IMR-90 (cell line): ENCODE results near the gene IL17REL. TPM values are rescaled to one million over a fixed set of nuclear protein-coding genes. Genes with fewer than 3 reads are reported as not detected.

ENCODE experiments used
- ATAC-seq: fragments of 200-7000 bp; cut with Tn5 transposase; 2 replicates; pipeline ENCODE4 v1.9.1; 2020; ENCODE audit warnings: low read depth, mild to moderate bottlenecking, moderate library complexity
- BruUV-seq: library from RNA; stranded (reverse); fragments of 400-500 nt; replicated peaks from 2 replicates; lab custom pipeline; 2021; lab: Mats Ljungman, UMichigan
- CTCF ChIA-PET: fragments of 300-600 bp; formaldehyde crosslinking; extraction: SDS; loops from one replicate; lab custom pipeline; 2021; ENCODE audit warnings: antibody characterized with exemption; lab: Yijun Ruan, JAX
- POLR2A ChIA-PET: fragments of 300-600 bp; sonication (Branson Sonifier 250); formaldehyde crosslinking; loops from one replicate; lab custom pipeline; 2022; ENCODE audit warnings: antibody characterized with exemption; ENCODE audit not compliant: unreplicated experiment; lab: Charles Lee
- DNase-seq: peaks from one replicate; pipeline ENCODE4 v3.0.0; 2013
- H2AFZ ChIP-seq: replicated peaks from 2 replicates; pipeline ENCODE3; 2013; ENCODE audit warnings: low read length, mild to moderate bottlenecking; ENCODE audit not compliant: poor library complexity
- H2AK5ac ChIP-seq: 2 replicates; pipeline ENCODE4 v1.6.1; 2013; ENCODE audit warnings: low read depth, low read length, inconsistent platforms
- H2AK9ac ChIP-seq: replicated peaks from 2 replicates; pipeline ENCODE3; 2013; ENCODE audit warnings: mild to moderate bottlenecking, low read depth, low read length, moderate library complexity; ENCODE audit not compliant: poor library complexity
- H2BK120ac ChIP-seq: 2 replicates; pipeline ENCODE4 v1.6.1; 2013; ENCODE audit warnings: low read depth, low read length, inconsistent platforms
- H2BK15ac ChIP-seq: 3 replicates; pipeline ENCODE4 v1.6.1; 2013; ENCODE audit warnings: low read depth, low read length, inconsistent platforms
- H2BK20ac ChIP-seq: 2 replicates; pipeline ENCODE4 v1.6.1; 2013; ENCODE audit warnings: low read depth, mild to moderate bottlenecking, inconsistent platforms, low read length, moderate library complexity
- H2BK5ac ChIP-seq: 2 replicates; pipeline ENCODE4 v1.6.1; 2013; ENCODE audit warnings: mild to moderate bottlenecking, low read depth, low read length, inconsistent platforms; ENCODE audit not compliant: poor library complexity, severe bottlenecking
- H3K14ac ChIP-seq: replicated peaks from 2 replicates; pipeline ENCODE4 v1.6.1; 2013; ENCODE audit warnings: low read depth, low read length, inconsistent platforms
- H3K18ac ChIP-seq: 2 replicates; pipeline ENCODE4 v1.6.1; 2013; ENCODE audit warnings: low read depth, low read length, control low read depth
- H3K23ac ChIP-seq: 2 replicates; pipeline ENCODE4 v1.6.1; 2013; ENCODE audit warnings: low read depth, low read length, inconsistent platforms
- H3K27ac ChIP-seq: 2 replicates; pipeline ENCODE4 v1.5.1; 2013; ENCODE audit warnings: mild to moderate bottlenecking, control low read depth, low read length; ENCODE audit not compliant: insufficient read depth
- H3K27me3 ChIP-seq: 2 replicates; pipeline ENCODE4 v1.6.1; 2013; ENCODE audit warnings: low read length; ENCODE audit not compliant: control insufficient read depth, insufficient read depth
- H3K36me3 ChIP-seq: 2 replicates; pipeline ENCODE4 v1.6.1; 2013; ENCODE audit warnings: low read length, mixed read lengths; ENCODE audit not compliant: control insufficient read depth, insufficient read depth
- H3K4ac ChIP-seq: 2 replicates; pipeline ENCODE4 v1.6.1; 2013; ENCODE audit warnings: low read depth, low read length, inconsistent platforms
- H3K4me1 ChIP-seq: 2 replicates; pipeline ENCODE4 v1.6.1; 2013; ENCODE audit warnings: low read length, mixed read lengths; ENCODE audit not compliant: control insufficient read depth, insufficient read depth
- H3K4me2 ChIP-seq: 2 replicates; pipeline ENCODE4 v1.6.1; 2013; ENCODE audit warnings: low read depth, mild to moderate bottlenecking, control low read depth, low read length, moderate library complexity
- H3K4me3 ChIP-seq: 2 replicates; pipeline ENCODE4 v1.5.1; 2013; ENCODE audit warnings: low read depth, mild to moderate bottlenecking, control low read depth, low read length, moderate library complexity; ENCODE audit not compliant: insufficient read depth
- H3K56ac ChIP-seq: 2 replicates; pipeline ENCODE4 v1.6.1; 2013; ENCODE audit warnings: low read length, inconsistent platforms; ENCODE audit not compliant: insufficient read depth; ENCODE audit errors: extremely low read depth
- H3K79me1 ChIP-seq, 2 experiments: 2 replicates each; pipeline ENCODE4 v1.6.1; 2013; ENCODE audit warnings: low read length in 2 of 2, inconsistent platforms in 1 of 2, low read depth in 1 of 2
- H3K9ac ChIP-seq: 2 replicates; pipeline ENCODE4 v1.6.1; 2013; ENCODE audit warnings: low read depth, low read length, control low read depth
- H3K9me1 ChIP-seq: 2 replicates; pipeline ENCODE4 v1.6.1; 2013; ENCODE audit warnings: low read length, inconsistent platforms; ENCODE audit not compliant: insufficient read depth
- H3K9me3 ChIP-seq: 2 replicates; pipeline ENCODE4 v1.6.1; 2013; ENCODE audit warnings: low read length; ENCODE audit not compliant: control insufficient read depth, insufficient read depth
- H4K20me1 ChIP-seq: 2 replicates; pipeline ENCODE4 v1.6.1; 2013; ENCODE audit warnings: low read length, inconsistent platforms; ENCODE audit not compliant: insufficient read depth
- H4K5ac ChIP-seq: 2 replicates; pipeline ENCODE4 v1.6.1; 2013; ENCODE audit warnings: mild to moderate bottlenecking, low read depth, low read length, control low read depth
- H4K8ac ChIP-seq, 2 experiments: 2 replicates each; pipeline ENCODE4 v1.6.1; 2013; ENCODE audit warnings: low read depth in 2 of 2, low read length in 2 of 2, control low read depth in 1 of 2, inconsistent platforms in 1 of 2
- H4K91ac ChIP-seq: 2 replicates; pipeline ENCODE4 v1.6.1; 2013; ENCODE audit warnings: low read depth, low read length, inconsistent platforms; ENCODE audit not compliant: insufficient read depth
- CEBPB ChIP-seq: IDR thresholded peaks from 2 replicates; pipeline ENCODE4 v1.6.1; 2012; ENCODE audit warnings: low read depth, low read length, improper control_type of control experiment
- CHD1 ChIP-seq: IDR thresholded peaks from 2 replicates; pipeline ENCODE4 v1.6.1; 2012; ENCODE audit warnings: low read depth, low read length, improper control_type of control experiment
- CTCF ChIP-seq: conservative IDR thresholded peaks from 2 replicates; pipeline ENCODE4 v1.5.1; 2012; ENCODE audit warnings: mild to moderate bottlenecking, low read depth, low read length, improper control_type of control experiment
- MAZ ChIP-seq: IDR thresholded peaks from 2 replicates; pipeline ENCODE4 v1.6.1; 2012; ENCODE audit warnings: low read depth, mild to moderate bottlenecking, low read length, improper control_type of control experiment, moderate library complexity, borderline replicate concordance
- MXI1 ChIP-seq: IDR thresholded peaks from 2 replicates; pipeline ENCODE4 v1.6.1; 2012; ENCODE audit warnings: low read depth, mild to moderate bottlenecking, low read length, moderate library complexity, borderline replicate concordance
- NFE2L2 ChIP-seq: fragments of 150-350 bp; IDR thresholded peaks from 2 replicates; pipeline ENCODE4 v1.6.1; 2016; ENCODE audit warnings: low read depth, mild to moderate bottlenecking, low read length
- POLR2A ChIP-seq: IDR thresholded peaks from 2 replicates; pipeline ENCODE4 v1.6.1; 2012; ENCODE audit warnings: mild to moderate bottlenecking, low read depth, low read length
- RAD21 ChIP-seq: IDR thresholded peaks from 2 replicates; pipeline ENCODE4 v1.6.1; 2012; ENCODE audit warnings: low read length, improper control_type of control experiment
- RCOR1 ChIP-seq: IDR thresholded peaks from 2 replicates; pipeline ENCODE4 v1.6.1; 2012; ENCODE audit warnings: mild to moderate bottlenecking, low read length, improper control_type of control experiment; ENCODE audit not compliant: insufficient replicate concordance
- RFX5 ChIP-seq: IDR thresholded peaks from 2 replicates; pipeline ENCODE4 v1.8.0; 2012; ENCODE audit warnings: low read depth, mild to moderate bottlenecking, low read length, moderate library complexity
- USF2 ChIP-seq: fragments of 150-350 bp; IDR thresholded peaks from 2 replicates; pipeline ENCODE4 v1.6.1; 2017; ENCODE audit warnings: mild to moderate bottlenecking, antibody characterized with exemption, low read length, low read depth
- WGBS, 2 experiments: methylation state at CpG; one replicate each; pipeline versions ENCODE4 v1.1.5 to v1.1.7; 2013; ENCODE audit warnings: missing lambda C conversion rate in 2 of 2; ENCODE audit not compliant: insufficient read length in 1 of 2; ENCODE audit errors: extremely low coverage in 2 of 2; 5-methylcytosine and 5-hydroxymethylcytosine counted together
- dilution Hi-C: fragments of 300-500 bp; cut with HindIII; formaldehyde crosslinking; loops from one replicate; pipeline ENCODE4 v1.14.3; 2018; ENCODE audit warnings: low sequenced_read_pairs; ENCODE audit not compliant: unreplicated experiment
- in situ Hi-C: fragments of 300-500 bp; cut with MboI; formaldehyde crosslinking; loops from 3 replicates; pipeline ENCODE4 v1.14.3; 2019; ENCODE audit warnings: low sequenced_read_pairs, inconsistent platforms, mixed read lengths
- intact Hi-C: fragments of 100-400 bp; cut with micrococcal nuclease; formaldehyde crosslinking; loops from 2 replicates; pipeline ENCODE4 v1.10.0; 2022
- polyA plus RNA-seq, 3 experiments: library from polyadenylated mRNA; depleted of rRNA; stranded (reverse); fragments of >200 nt; gene quantifications; 2 replicates each; pipeline ENCODE4 v1.2.3, GENCODE V29; 2012; ENCODE audit warnings: low replicate concordance in 1 of 3
- total RNA-seq: library from RNA; depleted of rRNA; stranded (reverse); fragments of >200 nt; gene quantifications from 2 replicates; pipeline ENCODE4 v1.2.3, GENCODE V29; 2012

IL17REL gene
- total and polyA plus RNA-seq, 2 of the 4 experiments (the other 2 are of a cell fraction): not detected

- Histone ChIP-seq H2BK15ac (no peak overlapping the region), H4K20me1 (no peaks in the 10 kb centered on the region), H3K4me1 (peaks cover 6% of the 10 kb centered on the region; the same call in 1 of the 2 replicates), H3K36me3 (no peaks in the 10 kb centered on the region), H3K27me3 (peaks cover 60% of the 10 kb centered on the region), H3K14ac (no peak overlapping the region), H3K4ac (no peak overlapping the region), H4K5ac (no peak overlapping the region), H2BK120ac (no peak overlapping the region), H2AK9ac (no peak overlapping the region), H3K18ac (no peak overlapping the region), H3K4me2 (no peak overlapping the region), H3K27ac (no peak overlapping the region), H4K8ac (no peak overlapping the region), H2AFZ (no peak overlapping the region), H3K9me1 (0 out of 2 replicates have a peak, but pooled peaks cover 5% of the 10 kb centered on the region), H3K56ac (no peak overlapping the region), H4K91ac (no peak overlapping the region), H3K4me3 (no peak overlapping the region), H3K9me3 (peaks cover 4% of the 10 kb centered on the region; the same call in 1 of the 2 replicates), H3K9ac (no peak overlapping the region), H3K79me1 (no peaks in the 10 kb centered on the region), H2BK20ac (no peak overlapping the region), H2AK5ac (no peak overlapping the region), H3K23ac (no peak overlapping the region), H2BK5ac (no peak overlapping the region)
- in situ Hi-C loops: no loop called here
- intact Hi-C loops: no loop called here
- 61% methylated on average over 14 of the region's 21 CpGs; no CpG with 5 or more reads in 1 of the 2 experiments for WGBS, 2 experiments
- ChIA-PET POLR2A (no interaction called here), CTCF (no interaction called here)
- ATAC-seq (no peak), DNase-seq (no peak)
- dilution Hi-C loops: no loop called here
- TF ChIP-seq CHD1 (no peak), CEBPB (no peak), MXI1 (no peak), RFX5 (no peak), USF2 (no peak), RAD21 (no peak), POLR2A (no peak), MAZ (no peak), CTCF (no peak), NFE2L2 (no peak), RCOR1 (no peak)
- no TSS peak for BruUV-seq
Measured at GRCh38 chr22:50016988-50017700, 4.6 kb upstream of the IL17REL start.
